K562 (cell line): ENCODE data around the gene EMID1. TPM values are rescaled to one million over a fixed set of nuclear protein-coding genes. Genes with fewer than 3 reads are reported as not detected.

Experiments used
- ATAC-seq: fragments of 200-7000 bp; cut with Tn5 transposase; 3 replicates; pipeline ENCODE4 v1.9.1; 2020; ENCODE audit warnings: moderate library complexity
- BruUV-seq: library from RNA; stranded (reverse); fragments of 400-500 nt; replicated peaks from 2 replicates; lab custom pipeline; 2021; lab: Mats Ljungman, UMichigan
- CTCF ChIA-PET: fragments of 300-600 bp; formaldehyde crosslinking; extraction: SDS; loops from one replicate; lab custom pipeline; 2021; ENCODE audit warnings: low intra/inter-chr PET ratio; lab: Yijun Ruan, JAX
- POLR2A ChIA-PET: fragments of 300-600, 350-650 bp; sonication (Branson Sonifier 250); formaldehyde crosslinking; extraction: SDS; loops from one replicate; lab custom pipeline; 2021; ENCODE audit warnings: antibody characterized with exemption, inconsistent platforms; lab: Yijun Ruan, JAX
- DNase-seq, 4 experiments: peaks; one replicate each; pipeline versions ENCODE4 v3.0.0 to v3.0.0-alpha.2; 2011 to 2018; ENCODE audit warnings: low spot score in 3 of 4, mixed read lengths in 3 of 4; ENCODE audit errors: extremely low read depth in 1 of 4
- FAIRE-seq: peaks from 2 replicates; lab custom pipeline; 2011; peaks lifted over from hg19 to GRCh38; lab: Jason Lieb, UNC
- H2AFZ ChIP-seq: 2 replicates; pipeline ENCODE4 v1.6.0; 2011; ENCODE audit warnings: low read depth, low read length, control low read depth, inconsistent platforms
- H3K27ac ChIP-seq: fragments of 200-600 bp; 3 replicates; pipeline ENCODE4 v1.8.0; 2011; ENCODE audit warnings: low read depth, mild to moderate bottlenecking, control low read depth, inconsistent platforms, low read length, moderate library complexity, mixed read lengths; ENCODE audit errors: extremely low read depth
- H3K27me3 ChIP-seq, 2 experiments: fragments of 300-600 bp in 1 of 2; 2 replicates in 1 of 2; 3 replicates in 1 of 2; pipeline versions ENCODE4 v1.6.0 to v1.8.0; 2011; ENCODE audit warnings: inconsistent platforms in 2 of 2, low read length in 2 of 2, mild to moderate bottlenecking in 1 of 2, mixed read lengths in 1 of 2, moderate library complexity in 1 of 2; ENCODE audit not compliant: control insufficient read depth in 2 of 2, insufficient read depth in 2 of 2
- H3K36me3 ChIP-seq: fragments of 300-600 bp; 3 replicates; pipeline ENCODE4 v1.8.0; 2011; ENCODE audit warnings: mild to moderate bottlenecking, low read length, inconsistent platforms; ENCODE audit not compliant: control insufficient read depth, insufficient read depth
- H3K4me1 ChIP-seq, 2 experiments: fragments of 200-600 bp in 1 of 2; replicated peaks in 1 of 2; 2 replicates in 1 of 2; 3 replicates in 1 of 2; pipeline versions ENCODE4 v1.5.1 to v1.8.0; 2011; ENCODE audit warnings: inconsistent platforms in 2 of 2, low read length in 2 of 2, mild to moderate bottlenecking in 1 of 2, mixed read lengths in 1 of 2, moderate library complexity in 1 of 2; ENCODE audit not compliant: control insufficient read depth in 2 of 2, insufficient read depth in 2 of 2
- H3K4me2 ChIP-seq: 2 replicates; pipeline ENCODE4 v1.6.1; 2011; ENCODE audit warnings: low read length, control low read depth, inconsistent platforms, mixed read lengths; ENCODE audit not compliant: insufficient read depth
- H3K4me3 ChIP-seq: fragments of 200-600 bp; sonication (generic), shearing (Covaris generic); 2 replicates; pipeline ENCODE4 v1.5.1; 2016; ENCODE audit warnings: control low read depth, inconsistent platforms
- H3K79me2 ChIP-seq: fragments of 200-600 bp; 3 replicates; pipeline ENCODE4 v1.8.0; 2011; ENCODE audit warnings: low read length, inconsistent platforms; ENCODE audit not compliant: control insufficient read depth, insufficient read depth
- H3K9ac ChIP-seq, 2 experiments: 2 replicates each; pipeline versions ENCODE4 v1.6.0 to v1.6.1; 2011; ENCODE audit warnings: low read depth in 2 of 2, low read length in 2 of 2, control low read depth in 1 of 2, inconsistent platforms in 1 of 2, mild to moderate bottlenecking in 1 of 2, mixed read lengths in 1 of 2; ENCODE audit not compliant: insufficient read depth in 1 of 2
- H3K9me1 ChIP-seq: one replicate; pipeline ENCODE4 v1.6.0; 2011; ENCODE audit warnings: inconsistent platforms, mild to moderate bottlenecking, low read length, moderate library complexity; ENCODE audit not compliant: control insufficient read depth, insufficient read depth
- H3K9me3 ChIP-seq: replicated peaks from 2 replicates; pipeline ENCODE4 v1.5.1; 2011; ENCODE audit warnings: low read depth, low read length, inconsistent platforms; ENCODE audit not compliant: control insufficient read depth, insufficient read depth
- H4K20me1 ChIP-seq: replicated peaks from 2 replicates; pipeline ENCODE4 v1.6.1; 2011; ENCODE audit warnings: low read length, inconsistent platforms, mixed read lengths; ENCODE audit not compliant: control insufficient read depth, insufficient read depth
- KLF1 ChIP-seq: fragments of 450-650 bp; IDR thresholded peaks from 2 replicates; pipeline ENCODE4 v1.6.1; 2016; ENCODE audit warnings: missing genetic modification characterization, missing compliant biosample characterization
- POLR2G ChIP-seq: fragments of 200-400 bp; formaldehyde crosslinking; IDR thresholded peaks from 2 replicates; pipeline ENCODE4 v1.6.1; 2017; ENCODE audit warnings: low read depth, mild to moderate bottlenecking, antibody characterized with exemption, low read length, moderate library complexity
- WGBS: fragments of 100-300 bp; shearing (Covaris generic); methylation state at CpG from one replicate; pipeline ENCODE4 v1.1.6; 2016; ENCODE audit warnings: low coverage, mixed read lengths; ENCODE audit not compliant: insufficient coverage; ENCODE audit errors: missing lambda C conversion rate; 5-methylcytosine and 5-hydroxymethylcytosine counted together
- in situ Hi-C: fragments of 300-500 bp; cut with MboI; formaldehyde crosslinking; loops from 4 replicates; pipeline ENCODE4 v1.15.0; 2018; ENCODE audit warnings: inconsistent platforms, mixed read lengths
- intact Hi-C: fragments of 100-400 bp; cut with micrococcal nuclease; formaldehyde crosslinking; loops from 2 replicates; pipeline ENCODE4 v1.14.2; 2022
- polyA plus RNA-seq, 8 experiments: library from polyadenylated mRNA; depleted of rRNA in 4 of 8; stranded (reverse) in 5 of 8; unstranded in 3 of 8; fragments of >200 nt; fragmentation: Nextera tagmentation in 2 of 8; fragmentation: Illumina TruSeq in 1 of 8; extraction: Ambion mirVana in 2 of 8; extraction: Trizol in 1 of 8; gene quantifications; 2 replicates each; pipeline versions ENCODE4 v1.2.1 to v1.2.3, GENCODE V29; 2011 to 2014; ENCODE audit warnings: inconsistent platforms in 1 of 8, missing spikeins in 1 of 8
- total RNA-seq, 7 experiments: library from RNA; depleted of rRNA in 6 of 7; stranded (reverse); fragments of >200 nt in 6 of 7; fragmentation: Illumina TruSeq in 2 of 7; extraction: Trizol in 2 of 7; gene quantifications; 2 replicates each; pipeline versions ENCODE4 v1.2.1 to v1.2.3, GENCODE V29; 2011 to 2021; ENCODE audit warnings: low replicate concordance in 1 of 7

EMID1 gene
- total and polyA plus RNA-seq, 9 of the 15 experiments (the other 6 are each of a cell fraction or from before 2014, with no cell fraction given): 0.15 to 7.2 (median 2.7) TPM

- no peak overlapping the region for H3K27ac ChIP-seq
- no peaks in the 10 kb centered on the region for H3K9me1 ChIP-seq
- H3K9me3 ChIP-seq: no peaks in the 10 kb centered on the region
- H3K9ac ChIP-seq: peak overlapping the region in 1 of 2 experiments; percentile 68; a peak in 2 of 4 replicates
- WGBS: 37% methylated on average over 4 of the region's 11 CpGs
- H3K27me3 ChIP-seq: no peaks in the 10 kb centered on the region
- no peaks in the 10 kb centered on the region for H4K20me1 ChIP-seq
- H3K4me2 ChIP-seq: no peak overlapping the region
- ATAC-seq: no peak
- DNase-seq: no peak
- intact Hi-C loops (no loop called here), in situ Hi-C loops (no loop called here)
- H3K79me2 ChIP-seq: no peaks in the 10 kb centered on the region
- H3K4me3 ChIP-seq: no peak overlapping the region
- H3K36me3 ChIP-seq: no peaks in the 10 kb centered on the region
- FAIRE-seq: no peak
- no peak for TF ChIP-seq KLF1 (tag)
- TF ChIP-seq POLR2G: 0 out of 2 replicates have a peak, but pooled peaks have one; percentile 1
- H3K4me1 ChIP-seq: peaks cover 0 to 12% of the 10 kb centered on the region in 2 experiments; a peak in 2 of 5 replicates
- CTCF ChIA-PET: interaction anchor here (0.7 kb wide), 1 partner anchor 68 kb away, joined by 3 read pairs; no protein-coding TSS in a partner anchor
- no TSS peak for BruUV-seq
- H2AFZ ChIP-seq: no peak overlapping the region
- POLR2A ChIA-PET: interaction anchor here (0.6 to 1.6 kb wide), 3 partner anchors 9 to 525 kb away, joined by 3 to 4 read pairs (median 4); no protein-coding TSS in a partner anchor
Measured at GRCh38 chr22:29226351-29226981, 20.8 kb downstream of the EMID1 start.
